NCI-H82 (cell line): ENCODE measurements around the gene DCAF8L1.
"Not testable (repeated sequence)": the region's sequence is repeated elsewhere in the genome, so short reads cannot be mapped to it uniquely, and the experiment has no call there.

ENCODE experiments used
- DNase-seq: peaks from one replicate; lab custom pipeline; 2025; lab: John Stamatoyannopoulos, UW

The DCAF8L1 gene

GRCh38 chrX:27981349-27981748 is at the start of gene DCAF8L1:
DCAF8L1 (minus strand) TSS chrX:27981449; CDS start chrX:27981334, 115 bp downstream.
- no peak for DNase-seq

- no peak for DNase-seq
Observed at GRCh38 chrX:28022371-28022770, 41.1 kb upstream of the DCAF8L1 start.

GRCh38 chrX:28016823-28017222 is 35.6 kb upstream of the DCAF8L1 start:
- no peak for DNase-seq

GRCh38 chrX:28015993-28016392 is 34.7 kb upstream of the DCAF8L1 start:
- no peak for DNase-seq

GRCh38 chrX:28010875-28011274 is 29.6 kb upstream of the DCAF8L1 start:
- no peak for DNase-seq

GRCh38 chrX:27998666-27999065 is 17.4 kb upstream of the DCAF8L1 start:
- no peak for DNase-seq

- no peak for DNase-seq
Observed at GRCh38 chrX:27997622-27998021, 16.4 kb upstream of the DCAF8L1 start.

GRCh38 chrX:27996132-27996531 is 14.9 kb upstream of the DCAF8L1 start:
- DNase-seq = no peak

- DNase-seq = no peak
Observed at GRCh38 chrX:27995611-27996010, 14.4 kb upstream of the DCAF8L1 start.

- no peak for DNase-seq
Observed at GRCh38 chrX:27987862-27988646, 6.8 kb upstream of the DCAF8L1 start.

GRCh38 chrX:27976934-27977333 is 4.3 kb downstream of the DCAF8L1 start:
- not testable (repeated sequence) for DNase-seq

GRCh38 chrX:27976284-27976683 is 5.0 kb downstream of the DCAF8L1 start:
- peak; percentile 65 for DNase-seq

GRCh38 chrX:27968878-27969277 is 12.4 kb downstream of the DCAF8L1 start:
- DNase-seq = no peak

- no peak for DNase-seq
Observed at GRCh38 chrX:27968352-27968751, 12.9 kb downstream of the DCAF8L1 start.

- DNase-seq = no peak
Observed at GRCh38 chrX:27966955-27967354, 14.3 kb downstream of the DCAF8L1 start.

- no peak for DNase-seq
Observed at GRCh38 chrX:27966492-27966891, 14.8 kb downstream of the DCAF8L1 start.

GRCh38 chrX:27965348-27965747 is 15.9 kb downstream of the DCAF8L1 start:
- DNase-seq = not testable (repeated sequence)

- DNase-seq = no peak
Observed at GRCh38 chrX:27964432-27964831, 16.8 kb downstream of the DCAF8L1 start.

- not testable (repeated sequence) for DNase-seq
Observed at GRCh38 chrX:27960410-27960809, 20.8 kb downstream of the DCAF8L1 start.

- DNase-seq = no peak
Observed at GRCh38 chrX:27953171-27953570, 28.1 kb downstream of the DCAF8L1 start.

GRCh38 chrX:27933361-27933760 is 47.9 kb downstream of the DCAF8L1 start:
- DNase-seq = no peak
